Psoas muscle (tissue), 8 donors: ENCODE results near the gene KCNAB2. TPM values are rescaled to one million over a fixed set of nuclear protein-coding genes. Genes with fewer than 3 reads are reported as not detected.

ENCODE experiments used
- ATAC-seq, 4 donors: fragments of 200-7000 bp; cut with Tn5 transposase; one replicate each; pipeline ENCODE4 v1.9.1; 2020; ENCODE audit warnings: moderate library complexity in 3 of 4, mild to moderate bottlenecking in 2 of 4
- DNase-seq, 2 donors: peaks; one replicate each; pipeline ENCODE4 v3.0.0-alpha.2; 2020
- H3K27ac ChIP-seq: fragments of 200-600 bp; one replicate; pipeline ENCODE4 v1.8.0; 2022
- H3K27me3 ChIP-seq, 3 donors: fragments of 200-600 bp in 1 of 3; one replicate each; pipeline versions ENCODE4 v1.6.1 to v1.8.0; 2013 to 2022; ENCODE audit warnings: low read length in 2 of 3, mild to moderate bottlenecking in 2 of 3, moderate library complexity in 1 of 3; ENCODE audit not compliant: insufficient read depth in 3 of 3
- H3K36me3 ChIP-seq, 2 donors: fragments of 200-600 bp in 1 of 2; one replicate each; pipeline versions ENCODE4 v1.6.1 to v1.8.0; 2013 to 2022; ENCODE audit warnings: low read depth in 1 of 2, mild to moderate bottlenecking in 1 of 2, moderate library complexity in 1 of 2; ENCODE audit not compliant: insufficient read depth in 1 of 2
- H3K4me1 ChIP-seq: fragments of 200-600 bp; one replicate; pipeline ENCODE4 v1.8.0; 2022
- H3K4me3 ChIP-seq: fragments of 200-600 bp; one replicate; pipeline ENCODE4 v1.8.0; 2022; ENCODE audit warnings: mild to moderate bottlenecking
- H3K9me3 ChIP-seq: fragments of 200-600 bp; one replicate; pipeline ENCODE4 v1.8.0; 2022
- WGBS, 3 donors: extraction: QIAGEN DNeasy Blood & Tissue Kit; methylation state at CpG; one replicate each; pipeline versions ENCODE4 v1.1.6 to v1.1.7; 2013; 5-methylcytosine and 5-hydroxymethylcytosine counted together
- intact Hi-C, 2 donors: fragments of 100-400 bp; cut with DNase I; formaldehyde crosslinking; loops; one replicate each; pipeline versions ENCODE4 v1.11.0 to v1.14.2; 2022
- polyA plus RNA-seq, 3 donors: library from polyadenylated mRNA; stranded (reverse); fragments of 200-250 nt; gene quantifications; one replicate each; pipeline ENCODE4 v1.2.3, GENCODE V29; 2013
- total RNA-seq, 4 donors: library from RNA; stranded (reverse); fragmentation: NEBNext Ultra II Directional in 2 of 4; extraction: Animal tissue kit (Norgen Biotek cat#: 25700) in 2 of 4; gene quantifications; one replicate each; pipeline versions ENCODE4 v1.2.1 to v1.2.4, GENCODE V29; 2021 to 2023
- TF ChIP-seq, protein P1 (sequence below): fragments of 200-600 bp; IDR thresholded peaks from one replicate; pipeline ENCODE4 v1.8.0; 2022; ENCODE audit warnings: antibody characterized with exemption
- donor health status: healthy with polysubstance abuse.
- donor health status: DM: no; HTN: no; CAD: no; lungs with moderate emphysema.
- donor health status: Bipolar disorder and iron deficiency.
- donor health status: healthy.
- donor health status: DM: yes; HTN: yes; CAD: no.
- donor health status: DM: no; HTN: no; CAD: no.
- donor health status: DM: no; HTN: no; CAD: no.
- donor health status: DM: yes; HTN: yes; CAD: no.

KCNAB2 gene
- total and polyA plus RNA-seq, 7 donors, result 0.86 to 8.8 (median 2.1) TPM

DNA sequence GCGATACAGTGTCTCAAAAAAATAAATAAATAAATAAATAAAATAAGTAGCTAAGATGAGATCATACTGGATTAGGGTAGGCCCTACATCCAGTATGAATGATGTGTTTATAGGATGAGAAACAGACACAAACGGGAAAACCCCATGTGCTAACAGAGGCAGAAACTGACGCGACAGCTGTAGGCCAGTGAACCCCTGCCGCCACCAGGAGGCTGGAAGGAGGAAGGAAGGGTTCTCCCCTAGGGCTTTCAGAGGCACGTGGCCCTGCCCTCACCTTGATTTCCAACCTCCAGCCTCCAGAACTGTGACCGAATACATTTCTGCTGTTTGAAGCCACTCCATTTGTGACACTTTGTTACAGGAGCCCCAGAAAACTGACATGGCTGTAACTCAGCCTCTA lies 95.9 kb downstream of the KCNAB2 start:
- no peak for ATAC-seq
- 29 to 38% (median 36%) methylated on average over 7 of the region's 7 CpGs for WGBS, 3 donors
- H3K9me3 ChIP-seq, result no peaks in the 10 kb centered on the region

DNA sequence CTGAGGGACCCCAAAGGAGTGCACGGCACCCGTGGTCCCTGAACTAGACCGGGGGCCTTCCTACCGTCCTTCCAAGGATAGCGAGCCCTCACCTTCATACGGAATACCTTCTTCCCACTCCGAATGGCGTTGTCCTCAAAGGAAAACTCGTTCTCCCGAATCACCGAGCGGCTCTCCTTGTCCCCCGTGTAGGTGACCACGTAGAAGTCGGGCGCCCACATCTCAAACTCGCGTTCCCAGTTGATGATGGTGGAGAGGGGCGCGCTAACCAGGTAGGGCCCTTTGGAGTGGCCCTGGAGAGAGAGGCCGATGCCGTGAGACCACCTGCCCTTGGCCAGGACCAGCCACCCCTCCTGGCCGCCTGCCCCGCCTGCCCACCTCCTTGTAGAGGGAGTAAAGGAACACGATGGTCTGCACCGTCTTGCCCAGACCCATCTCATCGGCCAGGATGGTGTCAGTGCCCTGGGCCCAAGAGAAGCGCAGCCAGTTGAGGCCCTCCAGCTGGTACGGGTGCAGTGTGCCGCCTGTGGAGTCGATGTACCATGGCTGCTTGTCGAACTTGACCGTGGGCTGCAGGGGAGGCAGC lies 96.4 kb downstream of the KCNAB2 start:
- 89 to 90% (median 89%) methylated on average over 33 of the region's 33 CpGs for WGBS, 3 donors
- H3K36me3 ChIP-seq, result no peaks in the 10 kb centered on the region
- H3K27me3 ChIP-seq, result peaks cover 0 to 11% (median 7%) of the 10 kb centered on the region in 3 donors
- no peaks in the 10 kb centered on the region for H3K4me1 ChIP-seq
- no peak overlapping the region for H3K4me3 ChIP-seq
- ATAC-seq (no peak), DNase-seq (peak in 1 of 2 donors; percentile 24)
- TF ChIP-seq, protein P1, sequence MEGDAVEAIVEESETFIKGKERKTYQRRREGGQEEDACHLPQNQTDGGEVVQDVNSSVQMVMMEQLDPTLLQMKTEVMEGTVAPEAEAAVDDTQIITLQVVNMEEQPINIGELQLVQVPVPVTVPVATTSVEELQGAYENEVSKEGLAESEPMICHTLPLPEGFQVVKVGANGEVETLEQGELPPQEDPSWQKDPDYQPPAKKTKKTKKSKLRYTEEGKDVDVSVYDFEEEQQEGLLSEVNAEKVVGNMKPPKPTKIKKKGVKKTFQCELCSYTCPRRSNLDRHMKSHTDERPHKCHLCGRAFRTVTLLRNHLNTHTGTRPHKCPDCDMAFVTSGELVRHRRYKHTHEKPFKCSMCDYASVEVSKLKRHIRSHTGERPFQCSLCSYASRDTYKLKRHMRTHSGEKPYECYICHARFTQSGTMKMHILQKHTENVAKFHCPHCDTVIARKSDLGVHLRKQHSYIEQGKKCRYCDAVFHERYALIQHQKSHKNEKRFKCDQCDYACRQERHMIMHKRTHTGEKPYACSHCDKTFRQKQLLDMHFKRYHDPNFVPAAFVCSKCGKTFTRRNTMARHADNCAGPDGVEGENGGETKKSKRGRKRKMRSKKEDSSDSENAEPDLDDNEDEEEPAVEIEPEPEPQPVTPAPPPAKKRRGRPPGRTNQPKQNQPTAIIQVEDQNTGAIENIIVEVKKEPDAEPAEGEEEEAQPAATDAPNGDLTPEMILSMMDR, result no peak
- no peaks in the 10 kb centered on the region for H3K9me3 ChIP-seq
- no peak overlapping the region for H3K27ac ChIP-seq
- intact Hi-C loops, result no loop called here

More for the DNA sequence above, 95.9 kb downstream of the KCNAB2 start:
- intact Hi-C loops, result no loop called here
- Histone ChIP-seq H3K4me1 (no peaks in the 10 kb centered on the region), H3K4me3 (no peak overlapping the region), H3K36me3 (no peaks in the 10 kb centered on the region), H3K27me3 (peaks cover 0 to 9% (median 6%) of the 10 kb centered on the region in 3 donors), H3K27ac (no peak overlapping the region)
- DNase-seq, result peak in 1 of 2 donors; percentile 18
- TF ChIP-seq, protein P1, result no peak

DNA sequence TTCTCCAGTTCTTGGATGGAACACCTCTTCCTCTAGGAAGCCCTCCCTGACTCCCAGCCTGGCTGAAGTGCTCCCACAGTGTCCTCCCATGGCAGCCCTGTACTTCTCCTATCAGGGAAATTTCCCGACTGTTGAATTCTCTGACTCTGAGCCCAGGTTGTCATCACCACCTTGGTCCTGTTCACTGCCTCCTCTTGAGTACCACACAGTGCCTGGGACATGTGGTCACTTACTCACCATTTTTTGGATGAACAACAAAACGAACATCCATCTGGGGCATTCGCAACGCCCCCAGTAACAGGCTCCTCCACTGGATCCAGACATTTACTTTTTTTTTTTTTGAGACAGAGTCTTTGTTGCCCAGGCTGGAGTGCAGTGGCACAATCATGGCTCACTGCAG lies 97.0 kb downstream of the KCNAB2 start:
- intact Hi-C loops, result no loop called here
- H3K4me3 ChIP-seq, result no peak overlapping the region
- TF ChIP-seq, protein P1, result no peak

DNA sequence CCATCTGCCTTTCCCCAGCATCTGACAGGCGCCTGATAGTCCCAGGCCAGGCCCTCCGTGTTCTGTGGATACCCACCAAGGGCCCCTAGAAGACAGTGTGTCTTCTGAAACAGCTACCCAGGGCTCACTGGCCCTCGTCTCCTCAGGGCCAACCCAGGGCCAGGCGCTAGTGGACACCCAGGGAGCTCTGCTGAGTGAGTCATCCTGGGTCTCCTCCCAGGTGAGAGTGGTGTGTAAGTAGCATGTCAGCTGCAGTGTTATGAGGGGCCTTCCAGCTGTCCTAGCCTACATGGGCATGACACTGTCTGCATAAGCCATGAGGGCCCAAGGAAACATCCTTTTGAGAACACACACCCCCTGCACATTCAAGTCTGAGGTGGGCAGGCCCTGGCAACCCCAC lies 97.7 kb downstream of the KCNAB2 start:
- peaks cover 0 to 22% (median 15%) of the 10 kb centered on the region in 3 donors for H3K27me3 ChIP-seq
- ATAC-seq, result no peak
- WGBS, 3 donors, result 81 to 88% (median 83%) methylated on average over 4 of the region's 4 CpGs
- no peaks in the 10 kb centered on the region for H3K4me1 ChIP-seq
- no peak overlapping the region for H3K27ac ChIP-seq
- intact Hi-C loops, result no loop called here
- TF ChIP-seq, protein P1, result no peak
- H3K36me3 ChIP-seq, result no peaks in the 10 kb centered on the region
- no peak overlapping the region for H3K4me3 ChIP-seq
- no peaks in the 10 kb centered on the region for H3K9me3 ChIP-seq
- no peak for DNase-seq

More for the DNA sequence above, 97.0 kb downstream of the KCNAB2 start:
- DNase-seq (no peak), ATAC-seq (no peak)
- no peak overlapping the region for H3K27ac ChIP-seq
- peaks cover 0 to 16% (median 9%) of the 10 kb centered on the region in 3 donors for H3K27me3 ChIP-seq
- H3K36me3 ChIP-seq, result no peaks in the 10 kb centered on the region
- H3K4me1 ChIP-seq, result no peaks in the 10 kb centered on the region
- 67 to 88% (median 72%) methylated on average over 4 of the region's 4 CpGs for WGBS, 3 donors
- H3K9me3 ChIP-seq, result no peaks in the 10 kb centered on the region

DNA sequence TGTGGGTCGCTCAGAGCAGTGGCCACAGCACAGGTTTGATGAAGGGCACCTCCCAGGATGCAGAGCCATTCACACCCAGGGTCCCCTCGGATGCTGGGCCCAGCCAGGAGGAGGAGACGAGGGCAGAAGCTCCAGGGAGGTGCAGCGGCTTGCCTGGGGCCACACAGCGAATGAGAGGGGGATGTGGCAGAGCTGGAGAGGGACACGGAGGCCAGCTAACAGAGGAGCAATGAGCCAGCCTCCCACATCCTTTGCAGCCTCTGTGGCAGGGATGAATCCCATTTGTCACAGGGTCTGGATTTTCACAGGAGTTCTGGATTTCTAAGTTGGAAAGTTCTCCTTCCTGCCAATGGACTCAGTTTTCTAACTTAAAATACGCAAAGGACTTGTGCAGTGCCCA lies 98.5 kb downstream of the KCNAB2 start:
- Histone ChIP-seq H3K27ac (no peak overlapping the region), H3K4me3 (no peak overlapping the region), H3K27me3 (peaks cover 0 to 30% (median 19%) of the 10 kb centered on the region in 3 donors), H3K4me1 (no peaks in the 10 kb centered on the region), H3K9me3 (no peaks in the 10 kb centered on the region), H3K36me3 (no peaks in the 10 kb centered on the region)
- no peak for ATAC-seq
- 68 to 73% (median 68%) methylated on average over 7 of the region's 7 CpGs for WGBS, 3 donors
- intact Hi-C loops, result no loop called here
- TF ChIP-seq, protein P1, result no peak
- no peak for DNase-seq
